ENCODE data around the gene NACAD. TPM values are rescaled to one million over a fixed set of nuclear protein-coding genes. Genes with fewer than 3 reads are reported as not detected.

NACAD gene
- total and polyA plus RNA-seq, 2 of the 4 experiments (the other 2 are of a cell fraction) = 0.54 to 2.2 TPM

DNA sequence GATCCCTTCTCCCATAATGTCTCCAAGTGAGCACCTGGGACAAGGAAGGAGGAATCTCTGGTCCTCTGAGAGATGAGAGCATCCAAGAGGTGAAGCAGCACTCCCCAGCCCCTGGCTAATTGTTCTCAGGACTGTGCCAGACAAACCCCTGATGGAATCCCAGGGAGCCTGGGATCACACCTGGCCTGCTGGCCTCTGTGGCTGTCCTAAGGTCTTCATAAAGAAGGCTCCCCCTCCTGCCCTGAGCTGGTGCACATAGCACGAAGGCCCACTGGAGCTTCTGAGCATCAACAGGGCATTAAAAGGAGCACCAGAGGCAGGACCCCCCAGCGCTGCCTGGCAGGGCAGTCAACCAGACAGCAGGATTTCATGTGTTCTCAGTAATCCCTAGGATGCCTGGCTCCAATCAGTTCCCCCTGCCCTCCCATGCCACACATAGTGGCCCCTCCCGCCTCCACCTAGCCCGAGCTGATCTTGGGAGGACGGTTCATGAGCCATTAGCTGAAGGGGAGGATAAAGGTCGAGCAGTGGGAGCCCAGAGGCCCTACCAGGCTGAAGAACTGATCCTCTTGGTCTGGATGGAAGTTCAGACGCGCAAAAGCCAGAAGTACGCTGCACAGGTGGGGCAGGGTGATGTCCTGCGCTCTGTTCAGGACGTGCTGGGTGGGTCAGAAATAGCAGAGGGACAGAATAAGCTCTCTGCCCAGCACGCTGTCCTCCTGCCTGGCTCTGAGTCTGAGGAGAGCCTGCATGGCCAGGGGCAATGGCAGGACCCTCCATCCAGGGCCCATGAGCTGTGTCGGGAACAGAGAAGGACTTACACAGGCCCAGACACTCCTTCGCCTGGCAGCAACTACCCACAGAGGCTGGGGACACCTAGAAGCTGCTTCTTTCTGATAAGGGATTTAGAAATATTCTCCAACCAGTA, 14.3 kb upstream of the NACAD start:
- Histone ChIP-seq H3K56ac (ENCODE audit: extremely low read depth, insufficient read depth, low read length) (no peak overlapping the region), H3K36me3 (ENCODE audit: control insufficient read depth, insufficient read depth, low read length) (peaks cover 85% of the 10 kb centered on the region), H4K91ac (ENCODE audit: insufficient read depth, low read depth, low read length) (no peak overlapping the region), H2BK20ac (ENCODE audit: low read depth, low read length) (no peak overlapping the region), H2BK120ac (ENCODE audit: low read depth, low read length) (no peak overlapping the region), H3K23ac (ENCODE audit: low read depth, low read length) (no peak overlapping the region), H2AK9ac (replicated peaks; ENCODE audit: low read depth, low read length, poor library complexity) (no peak overlapping the region), H2BK5ac (ENCODE audit: low read depth, low read length, poor library complexity, severe bottlenecking) (no peak overlapping the region), H3K27me3 (ENCODE audit: control insufficient read depth, insufficient read depth, low read length) (no peaks in the 10 kb centered on the region), H4K5ac (ENCODE audit: low read depth, low read length) (no peak overlapping the region), H3K27ac (ENCODE audit: insufficient read depth, low read length) (no peak overlapping the region), H3K9me3 (ENCODE audit: control insufficient read depth, insufficient read depth, low read length) (no peaks in the 10 kb centered on the region), H4K20me1 (ENCODE audit: insufficient read depth, low read length) (peaks cover 28% of the 10 kb centered on the region), H3K4me1 (ENCODE audit: control insufficient read depth, insufficient read depth, low read length) (peaks cover under 1% of the 10 kb centered on the region; the same call in 1 of the 2 replicates), H3K79me1 (ENCODE audit: low read depth in 1 of 2, low read length in 2 of 2) (peaks cover 30 to 34% of the 10 kb centered on the region in 2 experiments), H3K9me1 (ENCODE audit: insufficient read depth, low read length) (no peaks in the 10 kb centered on the region; the same call in 1 of the 2 replicates), H3K18ac (ENCODE audit: low read depth, low read length) (no peak overlapping the region), H3K4ac (ENCODE audit: low read depth, low read length) (no peak overlapping the region), H2AFZ (replicated peaks; ENCODE audit: low read length, poor library complexity) (no peak overlapping the region), H3K9ac (ENCODE audit: low read depth, low read length) (no peak overlapping the region), H3K4me3 (ENCODE audit: insufficient read depth, low read depth, low read length) (no peak overlapping the region), H2BK15ac (ENCODE audit: low read depth, low read length) (no peak overlapping the region), H2AK5ac (ENCODE audit: low read depth, low read length) (no peak overlapping the region), H3K4me2 (ENCODE audit: low read depth, low read length) (no peak overlapping the region), H3K14ac (replicated peaks; ENCODE audit: low read depth, low read length) (no peak overlapping the region), H4K8ac (ENCODE audit: low read depth in 2 of 2, low read length in 2 of 2) (no peak overlapping the region)
- dilution Hi-C loops (cut with HindIII; ENCODE audit: low sequenced_read_pairs, unreplicated experiment) (no loop called here), in situ Hi-C loops (cut with MboI; ENCODE audit: low sequenced_read_pairs) (no loop called here), intact Hi-C loops (cut with micrococcal nuclease) (no loop called here)
- no peak for ATAC-seq (ENCODE audit: low read depth)
- WGBS, 2 experiments (ENCODE audit: extremely low coverage in 2 of 2, insufficient read length in 1 of 2) = 85% methylated on average over 3 of the region's 14 CpGs; no CpG with 5 or more reads in 1 of the 2 experiments
- DNase-seq = no peak
- CTCF ChIA-PET = no interaction called here
- POLR2A ChIA-PET (ENCODE audit: unreplicated experiment) = no interaction called here
- no TSS peak for BruUV-seq (replicated peaks)
- TF ChIP-seq BHLHE40 (IDR thresholded peaks at IDR 0.05; ENCODE audit: low read depth, low read length) = no peak
- no peak for TF ChIP-seq SMC3 (IDR thresholded peaks at IDR 0.05; ENCODE audit: low read depth, low read length)
- TF ChIP-seq FOS (IDR thresholded peaks at IDR 0.05; ENCODE audit: low read depth, low read length) = no peak
- TF ChIP-seq, protein P1, sequence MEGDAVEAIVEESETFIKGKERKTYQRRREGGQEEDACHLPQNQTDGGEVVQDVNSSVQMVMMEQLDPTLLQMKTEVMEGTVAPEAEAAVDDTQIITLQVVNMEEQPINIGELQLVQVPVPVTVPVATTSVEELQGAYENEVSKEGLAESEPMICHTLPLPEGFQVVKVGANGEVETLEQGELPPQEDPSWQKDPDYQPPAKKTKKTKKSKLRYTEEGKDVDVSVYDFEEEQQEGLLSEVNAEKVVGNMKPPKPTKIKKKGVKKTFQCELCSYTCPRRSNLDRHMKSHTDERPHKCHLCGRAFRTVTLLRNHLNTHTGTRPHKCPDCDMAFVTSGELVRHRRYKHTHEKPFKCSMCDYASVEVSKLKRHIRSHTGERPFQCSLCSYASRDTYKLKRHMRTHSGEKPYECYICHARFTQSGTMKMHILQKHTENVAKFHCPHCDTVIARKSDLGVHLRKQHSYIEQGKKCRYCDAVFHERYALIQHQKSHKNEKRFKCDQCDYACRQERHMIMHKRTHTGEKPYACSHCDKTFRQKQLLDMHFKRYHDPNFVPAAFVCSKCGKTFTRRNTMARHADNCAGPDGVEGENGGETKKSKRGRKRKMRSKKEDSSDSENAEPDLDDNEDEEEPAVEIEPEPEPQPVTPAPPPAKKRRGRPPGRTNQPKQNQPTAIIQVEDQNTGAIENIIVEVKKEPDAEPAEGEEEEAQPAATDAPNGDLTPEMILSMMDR (conservative IDR thresholded peaks at IDR 0.05; ENCODE audit: low read depth, low read length) = no peak
- TF ChIP-seq MAFK (IDR thresholded peaks at IDR 0.05; ENCODE audit: low read depth, low read length) = no peak
- TF ChIP-seq MXI1 (IDR thresholded peaks at IDR 0.05; ENCODE audit: borderline replicate concordance, low read depth, low read length) = no peak
- TF ChIP-seq CEBPB (IDR thresholded peaks at IDR 0.05; ENCODE audit: low read depth, low read length) = no peak
- TF ChIP-seq, protein P2, sequence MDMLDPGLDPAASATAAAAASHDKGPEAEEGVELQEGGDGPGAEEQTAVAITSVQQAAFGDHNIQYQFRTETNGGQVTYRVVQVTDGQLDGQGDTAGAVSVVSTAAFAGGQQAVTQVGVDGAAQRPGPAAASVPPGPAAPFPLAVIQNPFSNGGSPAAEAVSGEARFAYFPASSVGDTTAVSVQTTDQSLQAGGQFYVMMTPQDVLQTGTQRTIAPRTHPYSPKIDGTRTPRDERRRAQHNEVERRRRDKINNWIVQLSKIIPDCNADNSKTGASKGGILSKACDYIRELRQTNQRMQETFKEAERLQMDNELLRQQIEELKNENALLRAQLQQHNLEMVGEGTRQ (IDR thresholded peaks at IDR 0.05; ENCODE audit: low read depth, low read length) = no peak
- TF ChIP-seq RCOR1 (IDR thresholded peaks at IDR 0.05; ENCODE audit: insufficient replicate concordance, low read length) = no peak
- no peak for TF ChIP-seq POLR2A (IDR thresholded peaks at IDR 0.05; ENCODE audit: low read depth, low read length)
- TF ChIP-seq, protein P3, sequence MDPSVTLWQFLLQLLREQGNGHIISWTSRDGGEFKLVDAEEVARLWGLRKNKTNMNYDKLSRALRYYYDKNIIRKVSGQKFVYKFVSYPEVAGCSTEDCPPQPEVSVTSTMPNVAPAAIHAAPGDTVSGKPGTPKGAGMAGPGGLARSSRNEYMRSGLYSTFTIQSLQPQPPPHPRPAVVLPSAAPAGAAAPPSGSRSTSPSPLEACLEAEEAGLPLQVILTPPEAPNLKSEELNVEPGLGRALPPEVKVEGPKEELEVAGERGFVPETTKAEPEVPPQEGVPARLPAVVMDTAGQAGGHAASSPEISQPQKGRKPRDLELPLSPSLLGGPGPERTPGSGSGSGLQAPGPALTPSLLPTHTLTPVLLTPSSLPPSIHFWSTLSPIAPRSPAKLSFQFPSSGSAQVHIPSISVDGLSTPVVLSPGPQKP (IDR thresholded peaks at IDR 0.05; ENCODE audit: borderline replicate concordance, low read depth, low read length) = no peak
- no peak for TF ChIP-seq MAZ (IDR thresholded peaks at IDR 0.05; ENCODE audit: borderline replicate concordance, low read depth, low read length)
- TF ChIP-seq NFE2L2 (IDR thresholded peaks at IDR 0.05; ENCODE audit: low read depth, low read length) = no peak
- no peak for TF ChIP-seq CHD1 (IDR thresholded peaks at IDR 0.05; ENCODE audit: low read depth, low read length)
- TF ChIP-seq RFX5 (IDR thresholded peaks at IDR 0.05; ENCODE audit: low read depth, low read length) = no peak
